Activated CD4-positive, alpha-beta memory T cell treated with anti-CD3 and anti-CD28 coated beads for 36 hours (primary cell): ENCODE results near the gene OXSM. TPM values are rescaled to one million over a fixed set of nuclear protein-coding genes. Genes with fewer than 3 reads are reported as not detected.

Experiments
- CTCF ChIA-PET: fragments of 350-600 bp; sonication (Branson Sonifier 250); formaldehyde crosslinking; loops from one replicate; lab custom pipeline; 2021; ENCODE audit warnings: antibody characterized with exemption, inconsistent platforms; lab: Charles Lee
- POLR2A ChIA-PET: fragments of 350-600 bp; sonication (Branson Sonifier 250); formaldehyde crosslinking; loops from one replicate; lab custom pipeline; 2021; ENCODE audit warnings: antibody characterized with exemption; lab: Charles Lee
- DNase-seq: peaks from one replicate; pipeline ENCODE4 v3.0.0-alpha.2; 2020
- H3K27ac Mint-ChIP-seq: one replicate; pipeline ENCODE4 v1.8.0; 2021; ENCODE audit warnings: mixed read lengths
- H3K27me3 Mint-ChIP-seq: one replicate; pipeline ENCODE4 v1.8.0; 2021; ENCODE audit warnings: mixed read lengths
- H3K36me3 Mint-ChIP-seq: one replicate; pipeline ENCODE4 v1.8.0; 2021; ENCODE audit warnings: mixed read lengths
- H3K4me1 Mint-ChIP-seq: one replicate; pipeline ENCODE4 v1.8.0; 2021; ENCODE audit warnings: low read depth, mixed read lengths
- H3K4me3 Mint-ChIP-seq: one replicate; pipeline ENCODE4 v1.8.0; 2021; ENCODE audit warnings: mild to moderate bottlenecking, mixed read lengths
- H3K9me3 Mint-ChIP-seq: one replicate; pipeline ENCODE4 v1.8.0; 2021; ENCODE audit warnings: mixed read lengths
- intact Hi-C: fragments of 100-400 bp; cut with micrococcal nuclease; formaldehyde crosslinking; loops from one replicate; pipeline ENCODE4 v1.15.1; 2023
- total RNA-seq, 2 experiments: library from RNA; stranded (reverse); gene quantifications; one replicate each; pipeline ENCODE4 v1.2.3, GENCODE V29; 2021

Gene OXSM
- total RNA-seq, 2 experiments from 2014 or later, result 15.1 to 16.1 TPM

GRCh38 chr3:25812644-25813043, 22.8 kb downstream of the OXSM start:
- Mint-ChIP-seq H3K4me3 (no peak overlapping the region), H3K9me3 (no peaks in the 10 kb centered on the region), H3K4me1 (peaks cover 9% of the 10 kb centered on the region), H3K27me3 (peaks cover 6% of the 10 kb centered on the region), H3K36me3 (no peaks in the 10 kb centered on the region), H3K27ac (no peak overlapping the region)
- no peak for DNase-seq
- intact Hi-C loops, result no loop called here
- CTCF ChIA-PET, result no interaction called here
- POLR2A ChIA-PET, result interaction anchor here (0.6 kb wide), 1 partner anchor 109 kb away, joined by 3 read pairs; no protein-coding TSS in a partner anchor

GRCh38 chr3:25817107-25817506, 27.2 kb downstream of the OXSM start:
- intact Hi-C loops, result loop anchor here (1.0 to 5.0 kb wide), 2 partner anchors 27 to 35 kb away; partner anchors contain the start of genes NGLY1 and OXSM
- ChIA-PET POLR2A (interaction anchor here (1.0 to 1.2 kb wide), 2 partner anchors 27 to 33 kb away, joined by 3 read pairs; partner anchors contain the start of genes NGLY1 and OXSM), CTCF (no interaction called here)
- no peaks in the 10 kb centered on the region for H3K36me3 Mint-ChIP-seq
- peaks cover 1% of the 10 kb centered on the region for H3K27me3 Mint-ChIP-seq
- H3K4me3 Mint-ChIP-seq, result no peak overlapping the region
- no peak for DNase-seq
- H3K4me1 Mint-ChIP-seq, result peaks cover 9% of the 10 kb centered on the region
- H3K27ac Mint-ChIP-seq, result no peak overlapping the region
- no peaks in the 10 kb centered on the region for H3K9me3 Mint-ChIP-seq

- H3K4me3 Mint-ChIP-seq, result no peak overlapping the region
- ChIA-PET CTCF (no interaction called here), POLR2A (interaction anchor here (0.9 to 1.0 kb wide), 2 partner anchors 27 to 37 kb away, joined by 3 read pairs; partner anchors contain the start of gene OXSM)
- H3K27me3 Mint-ChIP-seq, result peaks cover 1% of the 10 kb centered on the region
- no peak overlapping the region for H3K27ac Mint-ChIP-seq
- H3K36me3 Mint-ChIP-seq, result no peaks in the 10 kb centered on the region
- no peak for DNase-seq
- intact Hi-C loops, result loop anchor here (1.0 to 5.0 kb wide), 2 partner anchors 27 to 35 kb away; partner anchors contain the start of genes NGLY1 and OXSM
- H3K9me3 Mint-ChIP-seq, result no peaks in the 10 kb centered on the region
- H3K4me1 Mint-ChIP-seq, result peaks cover 9% of the 10 kb centered on the region
Measured at GRCh38 chr3:25817638-25818037, 27.7 kb downstream of the OXSM start.

GRCh38 chr3:25818335-25818734, 28.4 kb downstream of the OXSM start:
- Mint-ChIP-seq H3K27me3 (peaks cover 2% of the 10 kb centered on the region), H3K4me1 (peaks cover 9% of the 10 kb centered on the region), H3K36me3 (no peaks in the 10 kb centered on the region), H3K27ac (no peak overlapping the region), H3K4me3 (no peak overlapping the region), H3K9me3 (no peaks in the 10 kb centered on the region)
- CTCF ChIA-PET, result no interaction called here
- POLR2A ChIA-PET, result interaction anchor here (0.9 kb wide), 1 partner anchor 36 kb away, joined by 3 read pairs; no protein-coding TSS in a partner anchor
- intact Hi-C loops, result loop anchor here (5.0 kb wide), 1 partner anchor 36 kb away; the partner anchor contains the start of gene NGLY1
- no peak for DNase-seq

GRCh38 chr3:25820366-25820765, 30.5 kb downstream of the OXSM start:
- Mint-ChIP-seq H3K27me3 (peaks cover 2% of the 10 kb centered on the region), H3K4me3 (no peak overlapping the region), H3K4me1 (peaks cover 9% of the 10 kb centered on the region), H3K36me3 (no peaks in the 10 kb centered on the region), H3K9me3 (no peaks in the 10 kb centered on the region), H3K27ac (no peak overlapping the region)
- ChIA-PET POLR2A (no interaction called here), CTCF (interaction anchor here (0.7 kb wide), 1 partner anchor 31 kb away, joined by 3 read pairs; no protein-coding TSS in a partner anchor)
- no peak for DNase-seq
- intact Hi-C loops, result no loop called here

GRCh38 chr3:25820816-25821486, 31.1 kb downstream of the OXSM start:
- intact Hi-C loops, result no loop called here
- POLR2A ChIA-PET, result no interaction called here
- Mint-ChIP-seq H3K9me3 (no peaks in the 10 kb centered on the region), H3K27ac (no peak overlapping the region), H3K36me3 (no peaks in the 10 kb centered on the region), H3K4me1 (peaks cover 12% of the 10 kb centered on the region), H3K27me3 (peaks cover 2% of the 10 kb centered on the region), H3K4me3 (no peak overlapping the region)
- CTCF ChIA-PET, result no interaction called here
- DNase-seq, result no peak

GRCh38 chr3:25821746-25822573, 32.1 kb downstream of the OXSM start:
- peaks cover 12% of the 10 kb centered on the region for H3K4me1 Mint-ChIP-seq
- no peak overlapping the region for H3K4me3 Mint-ChIP-seq
- H3K27ac Mint-ChIP-seq, result no peak overlapping the region
- H3K36me3 Mint-ChIP-seq, result no peaks in the 10 kb centered on the region
- H3K27me3 Mint-ChIP-seq, result peaks cover 2% of the 10 kb centered on the region
- ChIA-PET POLR2A (no interaction called here), CTCF (no interaction called here)
- intact Hi-C loops, result no loop called here
- DNase-seq, result no peak
- no peaks in the 10 kb centered on the region for H3K9me3 Mint-ChIP-seq

- ChIA-PET POLR2A (interaction anchor here (1.3 kb wide), 1 partner anchor 33 kb away, joined by 3 read pairs; the partner anchor contains the start of gene OXSM), CTCF (no interaction called here)
- Mint-ChIP-seq H3K36me3 (no peaks in the 10 kb centered on the region), H3K4me3 (no peak overlapping the region), H3K4me1 (peaks cover 10% of the 10 kb centered on the region), H3K27me3 (peaks cover 2% of the 10 kb centered on the region), H3K9me3 (no peaks in the 10 kb centered on the region), H3K27ac (no peak overlapping the region)
- intact Hi-C loops, result no loop called here
- DNase-seq, result no peak
Measured at GRCh38 chr3:25823314-25823713, 33.4 kb downstream of the OXSM start.

- peaks cover 2% of the 10 kb centered on the region for H3K27me3 Mint-ChIP-seq
- ChIA-PET POLR2A (no interaction called here), CTCF (interaction anchor here (0.7 to 1.4 kb wide), 2 partner anchors 178 to 292 kb away, joined by 3 to 6 read pairs; no protein-coding TSS in a partner anchor)
- no peaks in the 10 kb centered on the region for H3K9me3 Mint-ChIP-seq
- H3K4me1 Mint-ChIP-seq, result peaks cover 10% of the 10 kb centered on the region
- intact Hi-C loops, result no loop called here
- H3K36me3 Mint-ChIP-seq, result no peaks in the 10 kb centered on the region
- DNase-seq, result no peak
- H3K27ac Mint-ChIP-seq, result no peak overlapping the region
- H3K4me3 Mint-ChIP-seq, result no peak overlapping the region
Measured at GRCh38 chr3:25826510-25826909, 36.6 kb downstream of the OXSM start.

GRCh38 chr3:25830373-25831280, 40.7 kb downstream of the OXSM start:
- ChIA-PET CTCF (interaction anchor here (1.2 to 1.4 kb wide), 2 partner anchors 182 kb away, joined by 3 to 4 read pairs; no protein-coding TSS in a partner anchor), POLR2A (no interaction called here)
- no peak overlapping the region for H3K4me3 Mint-ChIP-seq
- H3K27ac Mint-ChIP-seq, result no peak overlapping the region
- no peaks in the 10 kb centered on the region for H3K9me3 Mint-ChIP-seq
- peaks cover 10% of the 10 kb centered on the region for H3K4me1 Mint-ChIP-seq
- intact Hi-C loops, result loop anchor here (2.0 kb wide), 1 partner anchor 182 kb away; no protein-coding TSS in a partner anchor
- DNase-seq, result no peak
- H3K27me3 Mint-ChIP-seq, result peaks cover 5% of the 10 kb centered on the region
- no peaks in the 10 kb centered on the region for H3K36me3 Mint-ChIP-seq

- no peak overlapping the region for H3K4me3 Mint-ChIP-seq
- ChIA-PET CTCF (interaction anchor here (0.6 to 1.4 kb wide), 2 partner anchors 82 to 183 kb away, joined by 4 read pairs; no protein-coding TSS in a partner anchor), POLR2A (interaction anchor here (0.6 kb wide), 1 partner anchor 65 kb away, joined by 4 read pairs; no protein-coding TSS in a partner anchor)
- H3K36me3 Mint-ChIP-seq, result no peaks in the 10 kb centered on the region
- no peaks in the 10 kb centered on the region for H3K9me3 Mint-ChIP-seq
- DNase-seq, result no peak
- H3K27ac Mint-ChIP-seq, result no peak overlapping the region
- H3K27me3 Mint-ChIP-seq, result peaks cover 7% of the 10 kb centered on the region
- peaks cover under 1% of the 10 kb centered on the region for H3K4me1 Mint-ChIP-seq
- intact Hi-C loops, result loop anchor here (2.0 kb wide), 1 partner anchor 183 kb away; no protein-coding TSS in a partner anchor
Measured at GRCh38 chr3:25831578-25831977, 41.7 kb downstream of the OXSM start.
